ENCODE measurements around the gene POLR3K. TPM values are rescaled to one million over a fixed set of nuclear protein-coding genes. Genes with fewer than 3 reads are reported as not detected.
A peak's percentile ranks its signal among the peaks of the same experiment; 100 is the strongest.

The POLR3K gene
- total RNA-seq, 1 experiment from 2014 or later, result 53.6 TPM

DNA sequence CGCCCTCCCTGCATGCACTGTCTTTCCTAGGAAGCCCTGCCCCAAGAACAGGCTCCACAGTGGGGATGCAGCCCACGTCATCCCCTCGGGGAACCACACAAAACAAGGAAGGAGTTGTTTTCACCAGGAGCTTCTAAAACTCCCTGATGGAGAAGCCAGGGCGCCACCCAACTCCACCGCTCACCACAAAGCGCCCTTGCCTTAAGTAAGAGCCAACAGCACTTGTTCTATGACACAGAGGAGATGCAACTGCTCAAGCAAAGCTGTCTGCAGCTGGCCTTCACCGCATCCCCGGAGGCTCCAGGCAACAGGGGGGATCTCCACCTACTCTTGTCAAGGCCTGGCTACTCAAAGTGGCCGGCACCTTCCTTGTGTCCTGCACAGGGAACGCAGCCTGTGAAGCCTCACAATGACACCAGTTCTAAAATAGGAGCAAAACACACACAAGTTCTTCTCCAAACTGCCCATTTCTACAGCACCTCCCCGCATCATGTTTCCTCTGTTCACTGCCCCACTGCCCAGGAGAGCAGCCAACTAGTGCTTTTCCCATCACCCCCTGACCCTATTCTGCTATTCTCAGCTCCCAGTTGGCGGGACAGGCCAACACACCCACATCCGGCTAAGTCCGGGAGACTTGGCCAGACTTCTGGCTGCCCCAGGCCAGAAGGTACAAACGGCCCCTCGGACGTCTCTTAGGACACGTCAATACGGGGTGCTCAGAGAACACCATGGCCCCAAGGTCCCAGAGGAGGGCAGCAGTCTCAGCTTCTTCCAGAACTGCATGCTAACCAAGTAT lies 48.9 kb upstream of the POLR3K start:
- Histone ChIP-seq H2AK5ac (ENCODE audit: insufficient read length, low read length) (no peak overlapping the region), H4K20me1 (ENCODE audit: control insufficient read depth, insufficient read depth, insufficient read length) (no peaks in the 10 kb centered on the region), H2AFZ (ENCODE audit: low read length) (no peak overlapping the region), H4K8ac (replicated peaks; ENCODE audit: insufficient read length, low read depth, low read length) (no peak overlapping the region), H3K4ac (ENCODE audit: low read depth, low read length) (no peak overlapping the region), H3K56ac (ENCODE audit: insufficient read length, low read depth, low read length) (no peak overlapping the region), H2BK12ac (ENCODE audit: insufficient read length, low read depth, low read length) (no peak overlapping the region), H3K4me2 (ENCODE audit: insufficient read depth, insufficient read length, low read length) (no peak overlapping the region), H3K23ac (ENCODE audit: insufficient read length, low read depth, low read length) (no peak overlapping the region), H4K5ac (ENCODE audit: insufficient read length, low read depth, low read length) (no peak overlapping the region), H3K27ac (ENCODE audit: insufficient read length, low read depth, low read length) (no peak overlapping the region), H2BK5ac (ENCODE audit: insufficient read length, low read length) (no peak overlapping the region), H3K27me3 (ENCODE audit: insufficient read depth, low read length) (no peaks in the 10 kb centered on the region), H3K14ac (ENCODE audit: insufficient read depth, low read length) (no peak overlapping the region; the same call in 1 of the 2 replicates), H3K79me2 (ENCODE audit: insufficient read depth, low read length) (no peaks in the 10 kb centered on the region), H3K4me1 (ENCODE audit: insufficient read depth, low read length) (no peaks in the 10 kb centered on the region), H3K23me2 (ENCODE audit: insufficient read length, low read depth, low read length, poor library complexity, severe bottlenecking) (no peaks in the 10 kb centered on the region), H3K79me1 (ENCODE audit: insufficient read depth, low read depth, low read length, poor library complexity, severe bottlenecking) (no peaks in the 10 kb centered on the region), H2BK20ac (ENCODE audit: low read depth, low read length, poor library complexity, severe bottlenecking) (no peak overlapping the region), H3K9ac (ENCODE audit: extremely low read depth, insufficient read length, low read length) (no peak overlapping the region), H3K9me3 (ENCODE audit: control insufficient read depth, low read depth, low read length) (no peaks in the 10 kb centered on the region), H2BK15ac (ENCODE audit: low read depth, low read length) (no peak overlapping the region), H3T11ph (ENCODE audit: low read length) (no peak overlapping the region), H3K18ac (ENCODE audit: insufficient read length, low read depth, low read length) (no peak overlapping the region), H2BK120ac (ENCODE audit: low read depth, low read length, poor library complexity, severe bottlenecking) (no peak overlapping the region), H4K91ac (ENCODE audit: insufficient read length, low read depth, low read length) (no peak overlapping the region)
- H3K4me3 Mint-ChIP-seq, result no peak overlapping the region; a peak in 1 of 5 replicates
- H3K27ac Mint-ChIP-seq, result peak overlapping the region in 1 of 3 experiments; percentile 68; a peak in 1 of 7 replicates
- peaks cover 7 to 8% of the 10 kb centered on the region in 2 experiments for H3K4me1 Mint-ChIP-seq
- TF ChIP-seq, protein P1, sequence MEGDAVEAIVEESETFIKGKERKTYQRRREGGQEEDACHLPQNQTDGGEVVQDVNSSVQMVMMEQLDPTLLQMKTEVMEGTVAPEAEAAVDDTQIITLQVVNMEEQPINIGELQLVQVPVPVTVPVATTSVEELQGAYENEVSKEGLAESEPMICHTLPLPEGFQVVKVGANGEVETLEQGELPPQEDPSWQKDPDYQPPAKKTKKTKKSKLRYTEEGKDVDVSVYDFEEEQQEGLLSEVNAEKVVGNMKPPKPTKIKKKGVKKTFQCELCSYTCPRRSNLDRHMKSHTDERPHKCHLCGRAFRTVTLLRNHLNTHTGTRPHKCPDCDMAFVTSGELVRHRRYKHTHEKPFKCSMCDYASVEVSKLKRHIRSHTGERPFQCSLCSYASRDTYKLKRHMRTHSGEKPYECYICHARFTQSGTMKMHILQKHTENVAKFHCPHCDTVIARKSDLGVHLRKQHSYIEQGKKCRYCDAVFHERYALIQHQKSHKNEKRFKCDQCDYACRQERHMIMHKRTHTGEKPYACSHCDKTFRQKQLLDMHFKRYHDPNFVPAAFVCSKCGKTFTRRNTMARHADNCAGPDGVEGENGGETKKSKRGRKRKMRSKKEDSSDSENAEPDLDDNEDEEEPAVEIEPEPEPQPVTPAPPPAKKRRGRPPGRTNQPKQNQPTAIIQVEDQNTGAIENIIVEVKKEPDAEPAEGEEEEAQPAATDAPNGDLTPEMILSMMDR (conservative IDR thresholded peaks at IDR 0.05), result no peak
- no peak for DNase-seq
- no peaks in the 10 kb centered on the region; a peak in 1 of 5 replicates for H3K9me3 Mint-ChIP-seq
- no CpG with 5 or more reads among the region's 19 CpGs for WGBS (ENCODE audit: extremely low coverage, insufficient read length, low lambda C conversion rate)
- H3K36me3 Mint-ChIP-seq (ENCODE audit: insufficient read depth in 1 of 3, low read depth in 3 of 3), result peaks cover 2 to 31% (median 5%) of the 10 kb centered on the region in 3 experiments; a peak in 4 of 7 replicates
- no peaks in the 10 kb centered on the region for H3K27me3 Mint-ChIP-seq (ENCODE audit: low read depth)

Measured in H9 (cell line).